Measurements from ENCODE around the gene TMCC2. TPM values are rescaled to one million over a fixed set of nuclear protein-coding genes. Genes with fewer than 3 reads are reported as not detected.

Gene TMCC2
- total RNA-seq (2014; rRNA removed; shearing (Covaris generic)) (9.9 and 11.8 TPM in 2 replicates), polyA plus RNA-seq (2016; fragmentation: Nextera tagmentation; extraction: Ambion mirVana) (2.6 and 3.1 TPM in 2 replicates)
- long read RNA-seq, partial matches to known transcripts: 0 of 2 reads
- long read RNA-seq, other reads (novel, unspliced or antisense): 2 of 2 reads

GRCh38 chr1:205227584-205228013, at the start of gene TMCC2:
TMCC2 (plus strand) TSS chr1:205227946; CDS start chr1:205228565, 619 bp downstream.
- H3K4me2 ChIP-seq: peak within 1 kb of the TSS; percentile 97
- peaks cover 12% of the 10 kb centered on the region for H3K27me3 ChIP-seq (ENCODE audit: insufficient read depth)
- no peak for TF ChIP-seq EZH2phosphoT487 (IDR thresholded peaks at IDR 0.05; ENCODE audit: unreplicated experiment)
- no peak for TF ChIP-seq JUNB (IDR thresholded peaks at IDR 0.05; ENCODE audit: unreplicated experiment)
- no peak for TF ChIP-seq EZH2 (IDR thresholded peaks at IDR 0.05; ENCODE audit: low read depth, unreplicated experiment)
- no peak for TF ChIP-seq ETS1 (IDR thresholded peaks at IDR 0.05)
- TF ChIP-seq ZNF331 (CRISPR knock-in tag; IDR thresholded peaks at IDR 0.05; ENCODE audit: low read depth): no peak
- TF ChIP-seq CREB1 (CRISPR knock-in tag; IDR thresholded peaks at IDR 0.05; ENCODE audit: low read depth): peak; percentile 80
- no peak for TF ChIP-seq NANOG (IDR thresholded peaks at IDR 0.05; ENCODE audit: borderline replicate concordance)
- peak; percentile 59 for TF ChIP-seq POLR2AphosphoS5 (IDR thresholded peaks at IDR 0.05; ENCODE audit: low read depth)
- TF ChIP-seq STAT1 (IDR thresholded peaks at IDR 0.05; ENCODE audit: unreplicated experiment): no peak
- no peak for TF ChIP-seq REST (IDR thresholded peaks at IDR 0.05; ENCODE audit: unreplicated experiment)
- no peak for TF ChIP-seq ZNF462 (CRISPR knock-in tag; IDR thresholded peaks at IDR 0.05)
- no peak for TF ChIP-seq CTCF (conservative IDR thresholded peaks at IDR 0.05; ENCODE audit: low read depth in 2 of 2)
- TF ChIP-seq ZNF114 (CRISPR knock-in tag; IDR thresholded peaks at IDR 0.05): no peak
- H3K27me3 Mint-ChIP-seq (ENCODE audit: insufficient read depth, low read depth, poor library complexity): peaks cover 17% of the 10 kb centered on the region
- H3K27ac Mint-ChIP-seq: peak within 1 kb of the TSS; percentile 80
- no peaks in the 10 kb centered on the region for H3K9me3 Mint-ChIP-seq
- H3K4me3 Mint-ChIP-seq: peak within 1 kb of the TSS; percentile 82
- 0 out of 2 replicates have a peak, but pooled peaks cover 5% of the 10 kb centered on the region for H3K79me2 ChIP-seq (replicated peaks; ENCODE audit: insufficient read depth)
- peak within 1 kb of the TSS; percentile 88 for H3K4me3 ChIP-seq
- H2AFZ ChIP-seq: peak within 1 kb of the TSS; percentile 90
- no peaks in the 10 kb centered on the region for H3K9me2 ChIP-seq (ENCODE audit: insufficient read depth)
- peaks cover 34% of the 10 kb centered on the region for H3K4me1 Mint-ChIP-seq
- no peaks in the 10 kb centered on the region for H3K36me3 Mint-ChIP-seq (ENCODE audit: low read depth)
- DNase-seq (ENCODE audit: low spot score) (peak; percentile 99), ATAC-seq (peak; percentile 87)
- peak within 1 kb of the TSS; percentile 70; the same call in 1 of the 2 replicates for H3K27ac ChIP-seq (ENCODE audit: low read depth)
- no peaks in the 10 kb centered on the region; the same call in 1 of the 2 replicates for H4K20me1 ChIP-seq (replicated peaks; ENCODE audit: insufficient read depth)
- H3F3A ChIP-seq (replicated peaks; ENCODE audit: low read depth): peaks cover 17% of the 10 kb centered on the region; the same call in 1 of the 2 replicates
- no peaks in the 10 kb centered on the region for H3K36me3 ChIP-seq (ENCODE audit: insufficient read depth)
- peaks cover 19% of the 10 kb centered on the region for H3K4me1 ChIP-seq (ENCODE audit: insufficient read depth)

Measured in GM23338 (cell line).